ENCODE results near the gene NPPC.
"Not testable (repeated sequence)": the region's sequence is repeated elsewhere in the genome, so short reads cannot be mapped to it uniquely, and the experiment has no call there.

NPPC gene, protein sequence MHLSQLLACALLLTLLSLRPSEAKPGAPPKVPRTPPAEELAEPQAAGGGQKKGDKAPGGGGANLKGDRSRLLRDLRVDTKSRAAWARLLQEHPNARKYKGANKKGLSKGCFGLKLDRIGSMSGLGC

DNA sequence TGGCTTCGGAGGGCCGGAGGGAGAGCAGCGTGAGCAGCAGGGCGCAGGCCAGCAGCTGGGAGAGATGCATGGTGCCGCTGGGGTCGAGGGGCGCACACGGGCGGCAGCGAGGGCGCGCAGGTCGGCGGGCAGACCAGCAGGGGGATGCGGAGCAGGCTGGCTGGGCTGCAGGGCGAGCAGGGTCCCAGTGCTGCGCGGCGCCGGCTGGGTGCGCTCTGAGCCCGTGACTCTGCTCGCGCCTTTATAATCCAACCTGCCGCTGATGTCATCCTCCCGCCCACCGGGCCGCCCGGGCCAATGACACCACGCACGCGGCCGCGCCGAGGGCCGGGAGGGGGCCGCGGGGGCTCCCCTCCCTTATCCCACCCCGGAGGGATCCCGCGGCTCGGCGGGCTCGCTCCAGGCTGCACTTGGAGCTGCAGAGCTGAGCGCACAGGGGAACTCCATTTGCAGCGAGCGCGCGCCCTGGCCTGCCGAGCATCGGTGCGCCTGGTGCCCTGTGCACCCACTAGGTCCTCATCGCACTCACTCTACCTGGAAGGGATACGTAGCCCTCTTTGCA is at the start of gene NPPC:
Gene NPPC, minus strand, starts transcription at position 217 of the 562 bp plus-strand sequence. Its CDS starts 147 bp downstream, at position 70.
- peak; percentile 36 for DNase-seq

DNA sequence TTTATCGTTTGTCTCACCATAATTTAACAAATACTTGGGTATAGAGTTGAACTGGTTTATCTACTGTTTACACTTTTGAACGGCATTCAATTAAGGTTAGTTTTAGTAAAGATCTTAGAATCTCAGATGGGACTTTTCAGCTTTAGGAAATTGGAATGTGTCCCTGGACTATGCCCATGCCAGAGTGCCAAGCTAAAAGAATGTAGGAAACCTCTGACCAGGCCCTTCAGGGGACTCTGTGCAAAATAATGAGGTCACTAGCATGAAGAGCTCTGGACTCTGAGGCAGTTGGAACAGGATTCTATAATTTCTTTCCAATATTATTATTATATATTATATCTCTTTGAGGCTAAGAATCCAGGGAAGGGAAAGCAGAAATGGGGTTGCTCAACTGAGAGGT is 48.8 kb upstream of the NPPC start:
- DNase-seq = no peak

DNA sequence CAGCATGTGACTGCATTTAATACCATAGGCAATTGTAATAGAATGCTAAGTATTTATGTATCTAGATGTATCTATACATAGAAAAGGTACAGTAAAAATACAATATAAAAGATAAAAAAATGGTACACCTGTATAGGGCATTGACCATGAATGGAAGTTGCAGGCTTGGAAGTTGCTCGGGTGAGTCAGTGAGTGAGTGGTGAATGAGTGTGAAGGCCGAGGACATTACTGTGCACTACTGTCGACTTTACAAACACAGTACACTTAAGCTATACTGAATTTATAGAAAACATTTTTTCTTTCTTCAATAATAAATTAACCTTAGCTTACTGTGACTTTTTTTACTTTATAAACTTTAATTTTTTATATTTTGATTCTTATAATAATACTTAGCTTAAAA is 44.3 kb upstream of the NPPC start:
- DNase-seq = no peak

DNA sequence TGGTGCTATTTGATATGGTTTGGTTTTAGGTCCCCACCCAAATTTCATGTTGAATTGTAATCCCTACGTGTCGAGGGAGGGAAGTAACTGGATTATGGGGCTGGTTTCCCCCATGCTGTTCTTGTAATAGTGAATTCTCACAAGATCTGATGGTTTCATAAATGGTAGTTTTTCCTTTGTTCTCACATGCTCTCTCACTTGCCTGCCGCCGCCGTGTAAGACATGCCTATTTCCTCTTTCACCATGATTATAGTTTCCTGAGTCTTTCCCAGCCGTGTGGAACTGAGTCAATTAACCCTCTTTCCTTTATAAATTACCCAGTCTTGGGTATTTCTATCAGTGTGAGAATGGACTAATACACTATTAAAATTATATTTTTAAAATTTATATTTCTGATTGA is 42.6 kb upstream of the NPPC start:
- DNase-seq = no peak

DNA sequence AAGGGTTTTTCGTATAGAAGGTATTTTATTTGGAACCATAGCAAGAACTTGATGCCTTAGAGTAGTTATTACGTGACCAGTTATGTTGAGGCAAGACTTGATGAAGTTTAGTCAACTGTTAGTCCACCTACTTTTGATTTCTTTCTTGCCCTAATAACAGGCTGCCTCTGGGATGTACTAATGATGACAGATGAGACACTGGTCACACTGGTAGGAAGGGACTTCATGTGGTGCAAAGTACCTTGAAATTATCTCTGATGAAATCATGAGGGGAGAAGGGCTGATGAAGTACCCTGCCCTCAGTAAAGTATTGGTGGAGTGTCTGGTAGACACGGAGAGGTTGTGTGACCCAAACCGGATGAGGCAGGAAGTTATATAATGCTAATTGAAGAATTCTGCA is 40.7 kb upstream of the NPPC start:
- no peak for DNase-seq

DNA sequence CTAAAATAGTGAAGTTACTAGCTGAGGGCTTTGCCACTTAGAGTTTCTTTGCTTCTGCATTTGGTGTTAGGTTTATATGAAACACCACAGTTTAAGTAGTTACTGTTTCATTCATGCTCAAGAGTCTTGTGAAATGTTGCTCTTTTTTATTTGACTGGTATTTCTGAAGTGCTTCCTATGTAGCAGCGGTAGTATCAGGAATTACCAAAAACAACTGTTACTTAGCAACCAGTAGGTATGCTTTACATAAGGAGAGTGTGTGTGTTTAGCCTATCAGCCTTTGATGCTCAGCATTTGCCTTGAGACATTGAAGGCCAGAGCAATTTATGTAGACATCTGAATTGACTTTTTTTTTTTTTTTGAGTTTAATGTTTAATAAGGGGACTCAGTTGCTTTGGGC is 38.9 kb upstream of the NPPC start:
- no peak for DNase-seq

DNA sequence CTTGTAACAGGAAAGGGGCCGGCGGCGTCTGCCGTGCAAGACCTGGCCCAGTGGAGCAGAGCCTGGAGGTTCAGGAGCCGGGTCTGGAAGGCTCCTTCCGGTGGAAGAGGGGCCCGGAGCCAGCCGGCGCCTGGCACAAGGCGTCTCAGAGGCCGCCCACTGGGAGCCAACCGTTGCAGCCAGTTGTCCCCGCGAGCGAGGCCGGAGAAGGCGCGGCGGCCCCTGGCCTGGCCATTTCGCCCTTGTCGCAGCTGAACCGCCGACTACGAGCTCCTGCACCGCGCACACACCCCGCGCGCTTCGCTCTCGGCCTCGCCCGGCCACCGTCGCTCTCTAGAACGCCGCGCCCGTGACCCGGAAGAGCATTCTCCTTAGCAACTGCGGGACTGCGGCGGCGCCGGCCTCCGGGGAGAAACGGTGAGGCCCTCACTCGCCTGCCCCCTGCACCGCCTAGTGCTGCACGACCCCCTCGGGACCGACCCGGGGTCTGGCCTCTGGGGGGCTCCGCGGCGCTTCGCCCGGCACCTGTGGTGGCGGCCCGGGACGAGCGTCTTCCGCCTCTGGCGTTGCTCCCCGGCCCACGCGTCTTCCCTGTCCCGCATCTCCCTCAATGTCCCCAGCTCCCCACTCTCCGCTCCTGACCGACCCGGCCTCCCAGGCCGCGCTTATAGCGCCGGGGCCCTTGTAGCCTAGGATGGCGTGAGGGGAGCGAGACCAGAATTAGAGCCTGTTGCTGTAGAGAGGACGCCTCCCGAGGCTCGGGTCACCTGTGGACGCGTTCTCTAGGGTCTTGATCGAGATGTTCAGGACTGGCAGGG is 35.4 kb upstream of the NPPC start, which contains the start of gene DIS3L2:
Gene DIS3L2, plus strand, starts transcription at position 365 of the 818 bp plus-strand sequence. CDS start 53,215 bp downstream, outside the sequence.
- DNase-seq = peak; percentile 79

DNA sequence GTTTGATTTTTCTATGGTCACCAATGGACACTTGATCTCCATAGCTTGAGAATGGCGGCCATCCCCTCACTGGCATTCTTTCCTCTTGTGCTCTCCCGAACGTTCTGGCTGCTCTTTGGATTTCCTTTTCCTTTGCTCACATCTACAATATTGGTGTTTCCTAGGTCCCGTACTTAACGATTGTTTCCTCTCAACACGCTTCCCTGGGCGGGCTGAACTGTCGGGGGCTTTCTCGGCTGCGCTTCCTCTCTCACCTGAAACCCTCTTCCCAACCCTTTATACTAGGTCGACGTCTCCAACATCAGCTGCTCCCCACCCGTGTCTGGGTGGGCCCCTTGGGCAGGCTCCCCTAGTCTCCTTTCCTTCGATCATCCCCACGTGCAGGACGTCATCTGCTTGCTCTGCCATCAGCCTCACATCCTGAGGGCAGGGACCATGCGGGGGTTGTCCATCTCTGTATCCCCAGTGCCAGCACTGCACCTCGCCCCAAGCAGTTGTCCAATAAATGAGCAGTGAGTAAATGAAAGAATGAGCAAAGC is 34.7 kb upstream of the NPPC start:
- no peak for DNase-seq

DNA sequence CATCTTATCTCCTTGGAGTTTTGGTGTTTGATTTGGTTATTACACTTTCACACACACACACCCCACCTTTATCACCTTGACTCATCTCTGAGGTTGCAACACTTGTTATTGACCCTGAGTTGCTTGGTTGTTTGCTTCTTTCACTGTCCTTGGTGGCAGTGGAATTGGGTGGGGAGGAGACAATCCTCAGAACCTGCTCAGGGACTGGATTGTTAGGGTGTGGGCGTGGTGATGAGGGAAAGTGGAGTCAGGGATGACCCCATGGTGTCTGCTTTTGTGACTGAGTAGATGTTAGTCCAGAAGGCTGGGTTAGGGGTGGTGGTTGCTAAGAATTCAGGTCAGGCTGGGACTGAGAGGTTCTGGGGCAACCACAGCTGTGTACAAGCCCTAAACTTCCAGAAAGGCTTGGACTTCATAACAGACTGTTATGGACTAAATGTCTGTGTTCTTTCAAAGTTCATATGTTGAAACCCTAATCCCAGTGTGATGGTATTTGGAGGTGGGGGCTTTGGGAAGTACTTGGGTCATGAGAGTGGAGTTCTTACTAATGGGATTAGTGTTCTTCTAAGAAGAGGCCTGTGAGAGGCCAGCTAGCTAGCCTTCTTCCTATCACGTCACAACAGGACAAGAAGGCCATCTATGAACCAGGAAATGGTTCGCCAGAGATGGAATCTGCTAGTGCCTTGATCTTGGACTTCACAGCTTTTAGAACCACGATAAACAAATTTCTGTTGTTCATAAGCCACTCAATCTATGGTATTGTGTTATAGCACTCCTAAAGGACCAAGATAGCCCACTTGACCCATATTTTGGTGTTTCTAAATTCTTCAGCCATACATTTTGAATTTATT is 31.9 kb upstream of the NPPC start:
- DNase-seq = no peak

DNA sequence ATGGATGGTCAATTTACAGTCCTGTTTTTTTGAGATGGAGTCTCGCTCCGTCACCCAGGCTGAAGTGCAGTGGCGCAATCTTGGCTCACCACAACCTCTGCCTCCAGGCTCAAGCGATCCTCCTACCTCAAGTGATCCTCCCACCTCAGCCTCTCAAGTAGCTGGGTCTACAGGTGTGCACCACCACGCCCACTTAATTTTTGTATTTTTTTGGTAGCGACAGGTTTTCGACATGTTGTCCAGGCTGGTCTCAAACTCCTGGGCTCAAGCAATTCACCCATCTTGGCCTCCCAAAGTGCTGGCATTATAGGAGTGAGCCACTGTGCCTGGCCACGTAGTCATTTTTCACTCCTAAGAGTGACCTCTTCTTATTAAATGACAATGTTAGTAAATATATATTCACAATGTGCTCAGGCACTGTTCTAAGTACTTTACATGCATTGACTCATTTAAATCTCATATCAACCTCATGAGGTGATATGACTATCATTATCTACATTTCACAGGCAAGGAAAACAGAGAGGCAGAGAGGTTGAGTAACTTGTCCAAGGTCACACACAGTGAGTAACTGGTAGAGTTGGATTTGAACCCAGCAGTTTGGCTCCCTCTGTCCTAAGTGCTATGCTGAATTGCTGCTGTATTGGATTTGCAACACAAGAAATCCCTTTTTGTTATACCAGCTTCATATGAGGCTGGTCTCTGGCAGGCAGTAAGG is 29.7 kb upstream of the NPPC start:
- no peak for DNase-seq

DNA sequence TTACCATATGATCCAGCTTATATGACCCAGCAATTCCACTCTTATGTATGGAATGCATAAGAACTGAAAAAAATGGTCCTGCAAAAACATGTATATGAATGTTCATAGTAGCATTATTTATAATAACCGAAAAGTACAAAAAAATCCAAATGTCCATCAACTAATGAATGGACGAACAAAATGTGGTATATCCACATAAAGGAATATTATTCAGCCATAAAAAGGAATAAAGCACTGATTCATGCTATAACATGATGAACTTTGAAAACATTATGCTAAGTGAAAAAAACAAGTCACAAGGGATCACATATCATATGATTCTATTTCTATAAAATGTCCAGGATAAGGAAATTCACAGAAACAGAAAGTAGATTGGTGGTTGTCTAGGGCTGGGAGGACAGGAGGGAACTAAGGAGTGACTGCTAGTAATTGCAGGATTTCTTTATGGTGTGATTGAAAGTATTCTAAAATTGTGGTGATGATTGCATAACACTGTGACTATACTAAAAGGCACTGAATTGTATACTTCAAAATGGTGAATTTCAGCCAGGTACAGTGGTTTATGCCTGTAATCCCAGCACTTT is 25.3 kb upstream of the NPPC start:
- no peak for DNase-seq

DNA sequence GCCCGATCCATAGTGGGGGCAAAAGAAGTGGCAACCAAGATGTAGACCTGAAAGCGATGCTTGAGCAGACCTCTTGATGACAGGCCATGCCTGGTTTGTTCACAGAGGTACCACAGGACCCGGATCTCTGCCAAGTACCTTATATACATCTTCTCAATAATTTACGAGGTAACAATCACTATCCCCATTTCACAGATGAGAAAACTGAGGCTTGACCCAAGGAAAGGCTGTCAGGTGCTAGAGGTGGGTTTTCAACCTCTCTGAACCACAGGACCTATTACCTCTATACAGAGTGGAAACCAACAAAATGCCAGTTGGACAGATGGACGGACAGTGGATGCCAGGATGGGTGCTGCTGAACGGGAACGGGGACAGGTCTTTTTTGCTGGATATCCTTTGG is 21.5 kb upstream of the NPPC start:
- DNase-seq = no peak

DNA sequence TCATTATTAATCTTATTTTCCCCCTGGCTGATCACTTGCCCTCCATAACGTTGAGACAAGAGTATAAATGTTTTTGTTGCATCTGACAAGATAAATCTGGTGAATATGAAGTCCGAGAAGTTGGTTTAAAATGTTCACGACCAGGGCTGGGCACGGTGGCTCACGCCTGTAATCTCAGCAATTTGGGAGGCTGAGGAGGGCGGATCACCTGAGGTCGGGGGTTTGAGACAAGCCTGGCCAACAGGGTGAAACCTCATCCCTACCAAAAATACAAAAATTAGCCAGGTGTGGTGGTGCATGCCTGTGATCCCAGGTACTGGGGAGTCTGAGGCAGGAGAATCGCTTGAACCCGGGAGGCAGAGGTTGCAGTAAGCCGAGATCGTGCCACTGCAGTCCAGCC is 20.9 kb upstream of the NPPC start:
- DNase-seq = not testable (repeated sequence)

DNA sequence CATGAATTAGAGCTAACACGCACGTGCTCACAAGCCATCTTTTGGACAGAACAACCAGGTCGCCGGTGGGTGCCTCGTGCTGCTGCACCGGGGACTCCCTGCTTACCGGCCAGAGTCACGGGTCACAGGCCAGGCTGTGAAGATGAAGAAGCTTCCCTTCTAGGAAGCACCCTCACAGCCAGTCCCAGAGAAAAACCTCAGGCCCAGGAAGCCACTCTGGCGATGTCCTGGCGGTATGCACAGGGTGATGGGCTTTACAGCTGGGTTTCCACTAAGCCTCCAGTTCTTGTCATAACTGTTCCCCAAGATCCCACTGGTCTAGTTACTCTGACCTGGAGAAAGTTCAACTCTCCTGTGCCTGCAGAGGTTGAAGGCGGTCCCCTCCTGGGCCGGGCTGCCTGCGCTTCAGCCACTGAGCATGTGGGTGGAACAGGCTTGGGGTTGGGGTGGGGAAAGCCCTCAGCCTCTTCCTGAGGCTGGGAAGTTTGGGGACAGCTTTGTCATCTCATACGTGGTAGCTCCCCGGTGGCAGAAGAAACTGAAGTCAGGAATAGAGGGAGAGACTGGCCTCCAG is 20.1 kb upstream of the NPPC start:
- DNase-seq = no peak

DNA sequence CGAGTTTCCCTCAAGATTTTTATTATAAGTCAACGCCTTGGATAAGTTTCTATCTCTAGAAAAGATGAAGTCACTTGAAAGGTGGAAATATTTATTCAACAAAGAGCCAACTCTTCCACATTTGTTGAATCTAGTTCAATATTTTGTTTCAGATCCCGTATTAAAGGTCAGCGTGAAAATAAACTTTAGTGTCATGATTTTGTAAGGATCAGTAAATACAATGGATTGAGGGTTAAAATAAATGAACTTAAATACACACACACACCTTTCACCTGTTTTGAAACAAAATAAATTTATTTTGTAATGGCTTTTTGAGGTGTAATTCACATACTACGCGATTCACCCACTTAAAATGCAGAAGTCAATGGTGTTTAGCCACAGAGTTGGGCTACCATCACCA is 16.0 kb upstream of the NPPC start:
- DNase-seq = no peak

DNA sequence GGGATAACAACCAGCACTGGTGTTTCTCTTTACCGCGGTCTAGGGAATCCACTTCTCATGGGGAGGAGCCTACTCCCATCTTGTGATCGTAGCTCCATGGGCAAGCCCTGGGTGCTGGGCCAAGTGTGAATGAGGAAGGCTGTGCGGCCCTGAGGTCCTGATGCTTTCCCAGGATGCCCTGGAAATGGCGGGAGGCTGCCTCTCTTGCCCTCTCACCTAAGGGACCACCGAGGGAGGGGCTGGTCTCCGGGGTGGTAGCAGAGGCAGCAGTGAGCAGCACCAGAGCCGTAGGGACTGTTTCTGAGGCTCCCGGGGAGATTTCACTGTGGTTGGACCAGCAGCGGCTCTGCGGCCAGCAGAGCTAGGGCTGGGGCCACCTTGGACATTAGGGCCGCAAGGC is 15.5 kb upstream of the NPPC start:
- no peak for DNase-seq

DNA sequence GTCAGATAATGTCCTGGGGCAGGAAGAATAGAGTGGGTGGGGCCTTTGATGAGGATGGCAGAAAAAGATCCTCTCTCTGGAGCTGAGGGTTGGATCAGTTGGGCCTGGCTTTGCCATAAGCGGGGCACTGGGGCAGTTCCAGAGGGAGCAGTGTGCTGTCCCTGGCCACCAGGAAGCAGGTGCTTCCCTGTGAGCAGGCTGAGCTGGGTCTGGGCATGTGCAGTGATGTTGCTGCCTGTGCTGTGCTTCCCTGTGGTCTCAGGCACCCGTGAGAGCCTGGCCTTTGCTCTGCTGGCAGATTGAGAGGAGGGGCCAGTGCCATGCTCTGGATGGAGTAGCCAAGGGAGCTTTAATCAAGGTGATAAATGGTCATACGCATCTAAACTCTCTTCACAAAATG is 14.6 kb upstream of the NPPC start:
- no peak for DNase-seq

DNA sequence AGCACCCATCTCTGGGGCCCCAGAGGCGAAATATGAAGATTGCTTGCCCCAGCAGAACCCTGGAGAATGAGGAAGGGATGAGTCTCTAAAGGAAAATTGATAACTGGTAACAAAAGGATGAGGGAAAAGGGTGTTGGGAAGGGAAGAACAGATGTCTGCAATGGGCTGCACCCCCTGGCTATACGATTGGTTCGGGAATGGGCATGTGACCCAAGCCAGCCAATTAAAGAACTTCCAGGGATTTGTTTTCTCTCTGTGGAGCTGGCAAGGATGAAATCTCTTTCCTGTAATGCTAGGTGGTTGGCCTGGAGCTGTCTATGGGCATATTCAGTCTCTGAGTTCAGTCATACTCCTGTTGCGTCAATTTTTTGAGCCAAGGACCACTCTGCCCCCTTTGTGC is 12.8 kb upstream of the NPPC start:
- DNase-seq = no peak

DNA sequence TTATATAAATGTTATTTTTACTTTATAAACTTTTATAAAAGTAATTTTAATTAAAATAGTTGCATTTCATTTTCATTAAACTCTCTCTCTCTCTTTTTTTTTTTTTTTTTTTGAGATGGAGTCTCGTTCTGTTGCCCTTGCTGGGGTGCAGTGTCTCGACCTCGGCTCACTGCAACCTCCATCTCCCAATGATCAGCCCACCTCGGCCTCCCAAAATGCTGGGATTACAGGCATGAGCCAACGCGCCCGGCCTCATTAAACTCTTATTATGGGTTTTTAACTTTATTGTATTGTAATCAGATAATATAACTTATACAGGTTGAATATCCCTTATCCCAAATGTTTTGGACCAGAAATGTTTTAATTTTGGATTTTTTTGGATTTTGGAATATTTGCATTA is 10.9 kb upstream of the NPPC start:
- no peak for DNase-seq

DNA sequence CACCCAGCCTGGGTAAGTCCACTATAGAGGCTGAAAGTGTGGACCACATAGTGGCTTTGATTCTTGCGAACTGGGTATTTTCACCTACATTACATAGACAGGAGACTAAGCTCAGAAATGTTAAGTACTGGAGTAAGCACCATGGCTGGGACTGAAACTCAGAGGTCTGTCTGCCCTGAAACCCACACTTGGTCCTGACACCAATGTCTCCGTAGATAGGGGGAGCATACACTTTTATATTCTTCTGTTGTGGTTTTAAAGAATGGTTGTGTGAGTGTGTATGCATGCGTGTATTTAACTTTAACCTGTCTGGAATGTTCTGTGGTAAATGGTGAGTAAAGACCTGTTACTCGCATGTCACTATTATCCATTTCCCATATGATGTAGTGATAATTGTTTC is 10.3 kb upstream of the NPPC start:
- DNase-seq = no peak

DNA sequence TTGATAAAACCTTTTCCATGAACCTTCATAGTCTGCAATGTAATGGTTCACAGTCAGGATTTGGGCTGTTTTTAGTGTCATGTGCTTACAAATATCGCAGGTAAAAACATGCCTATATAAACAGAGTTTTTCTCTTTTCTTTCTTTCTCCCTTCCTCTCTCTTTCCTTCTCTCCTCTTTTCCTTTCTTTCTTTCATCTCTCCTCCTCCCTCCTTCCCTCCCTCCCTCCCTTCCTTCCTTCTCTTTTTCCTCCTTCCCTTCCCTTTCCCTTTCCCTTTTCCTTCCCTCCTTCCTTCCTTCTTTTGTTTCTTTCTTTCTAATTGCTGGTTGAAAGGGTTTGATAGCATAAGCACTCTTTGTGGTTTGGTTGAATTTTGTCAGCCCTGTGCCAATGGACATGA is 9.6 kb upstream of the NPPC start:
- no peak for DNase-seq

DNA sequence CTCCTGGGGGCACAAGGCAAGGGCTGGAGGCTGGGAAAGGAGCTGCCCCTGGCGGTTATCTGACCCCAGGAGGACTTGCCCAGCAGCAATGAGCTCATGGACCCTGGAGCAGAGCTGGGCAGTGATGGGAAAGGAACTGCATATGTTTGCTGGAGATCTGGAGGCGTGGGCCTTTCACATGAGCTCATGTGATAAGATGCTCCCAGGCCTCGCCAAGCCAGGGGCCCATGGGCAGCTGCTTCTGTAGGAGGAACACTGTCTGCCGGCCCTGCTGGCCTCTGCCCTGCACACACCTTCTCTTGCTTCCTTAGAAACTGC is 9.0 kb upstream of the NPPC start:
- DNase-seq = no peak

All from CD4-positive, alpha-beta T cell treated with Interleukin-12 subunit alpha and Interleukin-12 subunit beta, for 1 hour (primary cell).